Activated B cell treated with CpG ODN at 0.5 μM for 24 hours (primary cell): ENCODE data around the gene SNRPF. TPM values are rescaled to one million over a fixed set of nuclear protein-coding genes. Genes with fewer than 3 reads are reported as not detected.

Source experiments
- ATAC-seq: fragments of 200-7000 bp; cut with Tn5 transposase; one replicate; pipeline ENCODE4 v1.10.0; 2021; ENCODE audit warnings: low read depth, mild to moderate bottlenecking, moderate library complexity
- CTCF ChIA-PET: fragments of 350-600 bp; sonication (Branson Sonifier 250); formaldehyde crosslinking; loops from one replicate; lab custom pipeline; 2021; ENCODE audit warnings: antibody characterized with exemption; lab: Charles Lee
- POLR2A ChIA-PET: fragments of 350-600 bp; sonication (Branson Sonifier 250); formaldehyde crosslinking; loops from one replicate; lab custom pipeline; 2021; ENCODE audit warnings: antibody characterized with exemption; lab: Charles Lee
- DNase-seq: peaks from one replicate; pipeline ENCODE4 v3.0.0; 2022
- H3K27ac Mint-ChIP-seq: one replicate; pipeline ENCODE4 v1.8.0; 2020; ENCODE audit warnings: mixed read lengths
- H3K27me3 Mint-ChIP-seq: one replicate; pipeline ENCODE4 v1.8.0; 2021; ENCODE audit warnings: mixed read lengths
- H3K36me3 Mint-ChIP-seq: one replicate; pipeline ENCODE4 v1.8.0; 2021; ENCODE audit warnings: low read depth, mixed read lengths
- H3K4me1 Mint-ChIP-seq: one replicate; pipeline ENCODE4 v1.8.0; 2021; ENCODE audit warnings: mixed read lengths
- H3K4me3 Mint-ChIP-seq: one replicate; pipeline ENCODE4 v1.8.0; 2020; ENCODE audit warnings: mild to moderate bottlenecking, mixed read lengths
- H3K9me3 Mint-ChIP-seq: one replicate; pipeline ENCODE4 v1.8.0; 2020; ENCODE audit warnings: mixed read lengths
- CTCF ChIP-seq: fragments of 200-600 bp; IDR thresholded peaks from one replicate; pipeline ENCODE4 v1.8.0; 2022; ENCODE audit warnings: antibody characterized with exemption, mild to moderate bottlenecking
- intact Hi-C: fragments of 100-400 bp; cut with micrococcal nuclease; formaldehyde crosslinking; loops from one replicate; pipeline ENCODE4 v1.15.1; 2024
- total RNA-seq: library from RNA; stranded (reverse); gene quantifications from 2 replicates; pipeline ENCODE4 v1.2.3, GENCODE V29; 2022

The SNRPF gene
- total RNA-seq, 1 donor from 2014 or later: 38.2 TPM

GRCh38 chr12:95877622-95878021 is 18.9 kb downstream of the SNRPF start:
- Mint-ChIP-seq H3K27me3 (peaks cover 2% of the 10 kb centered on the region), H3K4me1 (no peaks in the 10 kb centered on the region), H3K27ac (no peak overlapping the region), H3K4me3 (no peak overlapping the region), H3K9me3 (no peaks in the 10 kb centered on the region), H3K36me3 (peaks cover 7% of the 10 kb centered on the region)
- POLR2A ChIA-PET: no interaction called here
- ATAC-seq (no peak), DNase-seq (no peak)
- TF ChIP-seq CTCF: no peak
- intact Hi-C loops: no loop called here
- CTCF ChIA-PET: no interaction called here

GRCh38 chr12:95880895-95881294 is 22.1 kb downstream of the SNRPF start:
- intact Hi-C loops: no loop called here

GRCh38 chr12:95881331-95881955 is 22.7 kb downstream of the SNRPF start:
- peaks cover 3% of the 10 kb centered on the region for H3K9me3 Mint-ChIP-seq
- CTCF ChIA-PET: no interaction called here
- no peak overlapping the region for H3K27ac Mint-ChIP-seq
- no peak overlapping the region for H3K4me3 Mint-ChIP-seq
- no peak for TF ChIP-seq CTCF
- DNase-seq (no peak), ATAC-seq (no peak)
- no peaks in the 10 kb centered on the region for H3K4me1 Mint-ChIP-seq
- H3K27me3 Mint-ChIP-seq: peaks cover 2% of the 10 kb centered on the region
- POLR2A ChIA-PET: no interaction called here
- intact Hi-C loops: no loop called here
- H3K36me3 Mint-ChIP-seq: no peaks in the 10 kb centered on the region

More at GRCh38 chr12:95880895-95881294, 22.1 kb downstream of the SNRPF start:
- H3K27me3 Mint-ChIP-seq: peaks cover 2% of the 10 kb centered on the region
- no peak overlapping the region for H3K4me3 Mint-ChIP-seq
- no peak overlapping the region for H3K27ac Mint-ChIP-seq
- TF ChIP-seq CTCF: no peak
- ChIA-PET POLR2A (no interaction called here), CTCF (no interaction called here)
- DNase-seq: no peak
- no peak for ATAC-seq
- no peaks in the 10 kb centered on the region for H3K4me1 Mint-ChIP-seq
- no peaks in the 10 kb centered on the region for H3K36me3 Mint-ChIP-seq
- peaks cover 3% of the 10 kb centered on the region for H3K9me3 Mint-ChIP-seq

- ChIA-PET POLR2A (no interaction called here), CTCF (no interaction called here)
- Mint-ChIP-seq H3K9me3 (peaks cover 3% of the 10 kb centered on the region), H3K4me1 (no peaks in the 10 kb centered on the region), H3K27ac (no peak overlapping the region), H3K27me3 (peaks cover 2% of the 10 kb centered on the region), H3K36me3 (no peaks in the 10 kb centered on the region), H3K4me3 (no peak overlapping the region)
- ATAC-seq (no peak), DNase-seq (no peak)
- intact Hi-C loops: no loop called here
- TF ChIP-seq CTCF: no peak
These were observed 23.3 kb downstream of the SNRPF start for GRCh38 chr12:95882080-95882479.

- CTCF ChIA-PET: no interaction called here
- ATAC-seq: no peak
- intact Hi-C loops: no loop called here
- Mint-ChIP-seq H3K27ac (no peak overlapping the region), H3K27me3 (peaks cover 2% of the 10 kb centered on the region), H3K36me3 (no peaks in the 10 kb centered on the region), H3K4me1 (no peaks in the 10 kb centered on the region), H3K4me3 (no peak overlapping the region), H3K9me3 (peaks cover 3% of the 10 kb centered on the region)
- no peak for TF ChIP-seq CTCF
- POLR2A ChIA-PET: no interaction called here
- DNase-seq: no peak
These were observed 24.1 kb downstream of the SNRPF start for GRCh38 chr12:95882873-95883272.
